PFSK-1 (cell line): Measurements from ENCODE around the gene CTF1.

Source experiments
- POLR2AphosphoS5 ChIP-seq: IDR thresholded peaks from 2 replicates; pipeline ENCODE4 v1.6.1; 2012; ENCODE audit warnings: low read depth, mild to moderate bottlenecking, control low read depth, low read length, moderate library complexity
- TAF1 ChIP-seq: IDR thresholded peaks from 2 replicates; pipeline ENCODE4 v1.6.1; 2012; ENCODE audit warnings: low read length, control low read depth, borderline replicate concordance; ENCODE audit not compliant: insufficient read depth

DNA sequence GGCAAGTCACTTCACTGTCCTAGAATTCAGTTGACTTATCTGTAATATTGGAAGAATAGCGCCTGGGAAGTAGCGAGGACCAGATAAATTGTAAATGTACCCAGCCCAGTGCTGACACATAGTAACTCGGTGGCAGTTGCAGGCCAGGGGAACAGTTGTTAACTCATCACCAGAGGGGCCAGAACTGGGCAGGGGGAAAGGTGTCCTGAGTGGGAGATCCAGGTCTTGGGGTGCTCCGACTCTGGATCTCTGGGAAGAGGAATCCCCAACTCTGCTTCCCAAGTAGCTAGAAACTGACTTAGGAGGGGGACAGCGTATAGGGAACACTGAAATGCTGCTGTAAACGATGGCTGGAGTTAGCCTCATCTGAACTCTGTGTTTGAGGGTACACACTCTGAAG lies 25.5 kb upstream of the CTF1 start:
- no peak for TF ChIP-seq TAF1
- TF ChIP-seq POLR2AphosphoS5: no peak
